ENCODE data around the gene COX18.

DNA sequence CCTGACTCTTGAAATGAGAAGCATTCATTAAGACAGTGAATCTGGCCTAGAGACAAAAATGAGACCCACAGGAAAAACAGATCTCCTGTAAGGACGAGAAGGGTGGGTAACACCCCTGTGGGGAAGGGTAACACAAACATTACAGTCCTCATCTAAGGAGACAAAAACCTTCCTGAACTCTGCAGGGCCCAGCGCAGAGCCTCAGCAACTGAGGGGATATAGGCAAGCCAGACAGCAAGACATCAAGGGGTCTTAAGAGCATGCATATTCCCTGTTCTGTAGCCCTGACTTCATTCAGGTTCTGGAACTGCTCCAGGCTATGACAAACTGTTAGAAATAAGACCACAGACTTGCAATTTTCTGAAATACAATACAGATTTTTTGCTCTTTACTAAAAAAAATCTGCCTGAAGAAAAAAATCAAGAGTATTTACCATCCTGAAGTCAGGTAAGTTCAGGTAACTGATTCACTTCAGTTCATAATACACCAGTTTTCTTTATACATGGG is 15.5 kb downstream of the COX18 start:
- TF ChIP-seq, protein P1, sequence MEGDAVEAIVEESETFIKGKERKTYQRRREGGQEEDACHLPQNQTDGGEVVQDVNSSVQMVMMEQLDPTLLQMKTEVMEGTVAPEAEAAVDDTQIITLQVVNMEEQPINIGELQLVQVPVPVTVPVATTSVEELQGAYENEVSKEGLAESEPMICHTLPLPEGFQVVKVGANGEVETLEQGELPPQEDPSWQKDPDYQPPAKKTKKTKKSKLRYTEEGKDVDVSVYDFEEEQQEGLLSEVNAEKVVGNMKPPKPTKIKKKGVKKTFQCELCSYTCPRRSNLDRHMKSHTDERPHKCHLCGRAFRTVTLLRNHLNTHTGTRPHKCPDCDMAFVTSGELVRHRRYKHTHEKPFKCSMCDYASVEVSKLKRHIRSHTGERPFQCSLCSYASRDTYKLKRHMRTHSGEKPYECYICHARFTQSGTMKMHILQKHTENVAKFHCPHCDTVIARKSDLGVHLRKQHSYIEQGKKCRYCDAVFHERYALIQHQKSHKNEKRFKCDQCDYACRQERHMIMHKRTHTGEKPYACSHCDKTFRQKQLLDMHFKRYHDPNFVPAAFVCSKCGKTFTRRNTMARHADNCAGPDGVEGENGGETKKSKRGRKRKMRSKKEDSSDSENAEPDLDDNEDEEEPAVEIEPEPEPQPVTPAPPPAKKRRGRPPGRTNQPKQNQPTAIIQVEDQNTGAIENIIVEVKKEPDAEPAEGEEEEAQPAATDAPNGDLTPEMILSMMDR (IDR thresholded peaks at IDR 0.05 in 8 of 11, conservative IDR thresholded peaks at IDR 0.05 in 3 of 11), result no peak
- no peak for TF ChIP-seq POLR2A (IDR thresholded peaks at IDR 0.05)

Measured in spleen (tissue), 7 donors.